ENCODE results near the gene FERMT2.

GRCh38 chr14:52863334-52863700 is 87.5 kb downstream of the FERMT2 start:
- TF ChIP-seq NELFE (IDR thresholded peaks at IDR 0.05; ENCODE audit: insufficient read depth, insufficient read length) (no peak), TGIF2 (CRISPR knock-in tag; IDR thresholded peaks at IDR 0.05) (no peak), POLR2A (conservative IDR thresholded peaks at IDR 0.05) (no peak), NFYB (IDR thresholded peaks at IDR 0.05; ENCODE audit: extremely low read depth, insufficient read length) (no peak), STAT5B (CRISPR knock-in tag; IDR thresholded peaks at IDR 0.05) (no peak), PKNOX1 (IDR thresholded peaks at IDR 0.05) (no peak), SMC3 (conservative IDR thresholded peaks at IDR 0.05; ENCODE audit: insufficient read depth, low read depth, low read length) (no peak), ARNT (IDR thresholded peaks at IDR 0.05) (no peak), CTCF (IDR thresholded peaks at IDR 0.05 in 2 of 3, conservative IDR thresholded peaks at IDR 0.05 in 1 of 3; ENCODE audit: insufficient read depth in 2 of 3, low read depth in 1 of 3, low read length in 3 of 3) (no peak), ZC3H11A (IDR thresholded peaks at IDR 0.05; ENCODE audit: low read depth, low read length) (no peak), ZNF639 (CRISPR knock-in tag; conservative IDR thresholded peaks at IDR 0.05 in 1 of 2, IDR thresholded peaks at IDR 0.05 in 1 of 2) (no peak), TAF1 (IDR thresholded peaks at IDR 0.05; ENCODE audit: control insufficient read depth, extremely low read depth, insufficient read depth, low read length, severe bottlenecking) (no peak), IRF9 (tag; IDR thresholded peaks at IDR 0.05) (no peak), MLLT1 (IDR thresholded peaks at IDR 0.05) (no peak)

Data from K562 (cell line).